ENCODE measurements around the gene CAMK1D.

The CAMK1D gene

DNA sequence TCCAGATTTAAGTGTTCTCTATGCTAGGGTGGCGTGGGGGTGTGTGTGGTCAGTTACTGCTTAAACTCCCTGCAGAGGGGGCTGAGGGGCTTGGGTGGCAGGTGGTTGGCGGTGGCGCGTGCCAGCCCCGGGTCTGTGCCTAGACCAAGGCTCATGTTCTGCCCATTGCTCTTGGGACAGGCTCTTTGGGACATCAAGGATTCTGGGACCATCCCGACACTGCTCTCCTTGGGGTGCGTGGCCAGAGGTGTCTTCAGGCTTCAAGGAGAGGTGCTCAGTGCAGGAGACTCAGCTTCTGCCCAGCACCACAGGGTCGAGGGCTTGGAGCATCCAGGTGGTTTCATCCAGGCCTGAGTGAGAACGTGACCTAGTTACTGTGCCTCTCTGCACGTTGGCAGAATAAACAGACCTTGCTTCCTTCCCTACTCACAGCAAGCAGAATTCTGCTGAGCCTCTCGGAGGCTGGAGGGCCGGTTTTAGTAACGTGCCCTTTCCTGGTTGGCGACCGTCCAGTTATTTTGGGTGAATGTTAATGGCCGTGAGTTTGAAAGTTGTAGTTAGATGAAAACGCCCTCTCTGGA, 39.9 kb downstream of the CAMK1D start:
- DNase-seq (ENCODE audit: low read depth, low spot score), result no peak
- in situ Hi-C loops (cut with HindIII; ENCODE audit: low sequenced_read_pairs), result no loop called here
- no peak overlapping the region for H3K4me3 ChIP-seq (ENCODE audit: low read depth, low read length)

GRCh38 chr10:12390733-12391132, 41.4 kb downstream of the CAMK1D start:
- TF ChIP-seq, protein P1, sequence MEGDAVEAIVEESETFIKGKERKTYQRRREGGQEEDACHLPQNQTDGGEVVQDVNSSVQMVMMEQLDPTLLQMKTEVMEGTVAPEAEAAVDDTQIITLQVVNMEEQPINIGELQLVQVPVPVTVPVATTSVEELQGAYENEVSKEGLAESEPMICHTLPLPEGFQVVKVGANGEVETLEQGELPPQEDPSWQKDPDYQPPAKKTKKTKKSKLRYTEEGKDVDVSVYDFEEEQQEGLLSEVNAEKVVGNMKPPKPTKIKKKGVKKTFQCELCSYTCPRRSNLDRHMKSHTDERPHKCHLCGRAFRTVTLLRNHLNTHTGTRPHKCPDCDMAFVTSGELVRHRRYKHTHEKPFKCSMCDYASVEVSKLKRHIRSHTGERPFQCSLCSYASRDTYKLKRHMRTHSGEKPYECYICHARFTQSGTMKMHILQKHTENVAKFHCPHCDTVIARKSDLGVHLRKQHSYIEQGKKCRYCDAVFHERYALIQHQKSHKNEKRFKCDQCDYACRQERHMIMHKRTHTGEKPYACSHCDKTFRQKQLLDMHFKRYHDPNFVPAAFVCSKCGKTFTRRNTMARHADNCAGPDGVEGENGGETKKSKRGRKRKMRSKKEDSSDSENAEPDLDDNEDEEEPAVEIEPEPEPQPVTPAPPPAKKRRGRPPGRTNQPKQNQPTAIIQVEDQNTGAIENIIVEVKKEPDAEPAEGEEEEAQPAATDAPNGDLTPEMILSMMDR (IDR thresholded peaks at IDR 0.05; ENCODE audit: low read depth, low read length), result no peak
- DNase-seq (ENCODE audit: low read depth, low spot score), result peak; percentile 65
- no peak overlapping the region for H3K4me3 ChIP-seq (ENCODE audit: low read depth, low read length)
- in situ Hi-C loops (cut with HindIII; ENCODE audit: low sequenced_read_pairs), result no loop called here

More for the DNA sequence above, 39.9 kb downstream of the CAMK1D start:
- TF ChIP-seq, protein P1 (IDR thresholded peaks at IDR 0.05; ENCODE audit: low read depth, low read length), result no peak

DNA sequence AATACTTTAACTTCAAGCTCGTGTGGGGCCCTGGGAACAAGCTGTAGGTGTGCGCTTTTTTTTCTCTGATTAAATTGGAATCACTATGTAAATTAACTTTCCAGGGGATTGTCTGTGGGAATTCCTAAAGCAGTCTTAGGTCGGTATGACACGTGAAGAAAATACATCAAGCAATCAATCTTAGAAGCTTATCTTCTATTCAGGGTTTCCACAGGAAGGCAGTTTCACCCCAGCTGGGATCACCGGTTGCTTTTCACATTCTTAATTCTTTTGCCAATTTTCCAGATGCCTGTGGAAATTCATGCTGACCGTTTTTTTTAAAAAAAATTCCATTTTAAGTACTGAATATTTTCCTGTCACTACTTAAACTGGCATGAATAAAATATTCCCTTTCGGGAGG, 41.9 kb downstream of the CAMK1D start:
- DNase-seq (ENCODE audit: low read depth, low spot score), result peak; percentile 68
- in situ Hi-C loops (cut with HindIII; ENCODE audit: low sequenced_read_pairs), result no loop called here
- TF ChIP-seq, protein P1 (IDR thresholded peaks at IDR 0.05; ENCODE audit: low read depth, low read length), result no peak
- no peak overlapping the region for H3K4me3 ChIP-seq (ENCODE audit: low read depth, low read length)

DNA sequence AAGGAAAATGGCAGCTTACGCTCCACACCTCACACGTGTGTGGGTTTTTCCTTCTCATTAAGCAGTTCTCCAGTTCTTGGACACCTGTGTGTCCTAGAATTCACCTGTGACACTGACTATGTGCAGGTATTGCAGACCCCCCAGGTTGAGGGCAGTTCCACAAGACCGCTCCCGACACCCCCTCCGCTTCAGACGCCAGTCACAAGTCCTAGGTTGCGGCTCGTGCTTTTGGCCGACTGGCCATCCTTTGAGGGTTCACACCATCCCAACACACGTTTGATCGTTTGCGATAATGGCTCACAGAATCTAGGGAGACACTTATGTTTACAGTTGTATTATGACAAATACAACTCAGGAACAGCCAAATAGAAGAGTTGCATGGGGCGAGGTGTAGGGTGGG, 44.5 kb downstream of the CAMK1D start:
- no peak overlapping the region for H3K4me3 ChIP-seq (ENCODE audit: low read depth, low read length)
- DNase-seq (ENCODE audit: low read depth, low spot score), result no peak
- TF ChIP-seq, protein P1 (IDR thresholded peaks at IDR 0.05; ENCODE audit: low read depth, low read length), result no peak
- in situ Hi-C loops (cut with HindIII; ENCODE audit: low sequenced_read_pairs), result no loop called here

DNA sequence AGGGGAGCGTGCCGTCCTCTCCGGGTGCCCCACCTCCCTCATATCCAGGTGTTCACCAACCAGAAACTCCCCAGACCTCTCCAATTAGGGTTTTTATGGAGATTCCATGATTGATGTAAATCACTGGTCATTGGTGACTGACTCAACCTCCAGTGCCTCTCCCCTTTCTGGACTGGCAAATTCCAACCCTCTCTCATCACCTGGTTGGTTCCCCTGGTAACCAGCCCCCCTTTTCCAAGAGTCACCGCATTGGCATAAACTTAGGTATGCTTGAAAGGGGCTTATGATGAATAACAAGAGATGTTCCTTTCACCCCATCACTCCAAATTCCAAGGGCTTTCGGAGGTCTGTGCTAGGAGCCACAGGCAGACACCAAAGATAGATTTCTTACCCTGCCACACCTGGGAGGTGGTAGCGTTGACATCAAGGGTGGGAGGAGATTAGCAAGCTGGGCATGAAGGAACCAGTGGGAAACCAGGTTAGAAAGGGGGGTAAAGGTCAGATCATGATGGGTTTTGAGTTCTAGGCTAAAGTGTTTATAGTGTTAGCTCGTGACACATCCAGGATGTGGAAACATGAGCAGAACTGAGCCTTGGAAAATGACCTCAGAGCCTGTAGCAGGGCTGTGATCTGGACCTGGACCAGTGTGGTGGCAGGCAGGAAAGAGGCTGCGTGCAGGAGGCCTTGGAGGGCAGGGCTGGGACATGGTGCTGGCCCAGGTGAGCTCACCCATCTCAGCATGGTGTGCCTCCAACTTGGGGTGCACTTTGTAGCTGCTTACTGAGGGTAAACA, 45.1 kb downstream of the CAMK1D start:
- H3K4me3 ChIP-seq (ENCODE audit: low read depth, low read length), result no peak overlapping the region
- DNase-seq (ENCODE audit: low read depth, low spot score), result peak; percentile 34
- in situ Hi-C loops (cut with HindIII; ENCODE audit: low sequenced_read_pairs), result no loop called here
- TF ChIP-seq, protein P1 (IDR thresholded peaks at IDR 0.05; ENCODE audit: low read depth, low read length), result no peak

GRCh38 chr10:12396093-12396492, 46.7 kb downstream of the CAMK1D start:
- no peak for DNase-seq (ENCODE audit: low read depth, low spot score)
- TF ChIP-seq, protein P1 (IDR thresholded peaks at IDR 0.05; ENCODE audit: low read depth, low read length), result no peak
- in situ Hi-C loops (cut with HindIII; ENCODE audit: low sequenced_read_pairs), result no loop called here
- no peak overlapping the region for H3K4me3 ChIP-seq (ENCODE audit: low read depth, low read length)

Data from astrocyte of the spinal cord (primary cell).